ENCODE results near the gene COX7A1.
A peak's percentile ranks its signal among the peaks of the same experiment; 100 is the strongest.

COX7A1 gene

DNA sequence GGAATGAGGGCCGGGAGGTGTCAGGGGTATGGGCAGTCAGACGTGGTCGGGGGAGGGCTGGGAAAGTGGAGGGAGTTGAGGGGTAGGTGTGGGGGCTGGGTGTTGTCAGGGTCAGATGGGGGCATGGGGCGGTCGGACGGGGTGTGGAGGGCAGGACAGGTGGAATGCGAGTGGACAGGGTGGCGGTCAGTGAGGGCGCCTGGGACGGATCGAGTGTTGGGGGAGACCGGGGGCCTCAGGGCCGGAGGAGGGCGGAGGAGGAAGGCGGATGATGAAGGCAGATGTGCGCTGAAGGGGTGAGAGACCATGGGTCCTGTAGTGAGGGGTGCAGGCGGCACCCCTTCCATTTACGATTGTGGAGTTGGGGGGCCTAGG lies 31.3 kb downstream of the COX7A1 start:
- Histone ChIP-seq H2AFZ (ENCODE audit: low read length) (no peak overlapping the region), H3K9me2 (replicated peaks; ENCODE audit: low read depth, low read length) (no peaks in the 10 kb centered on the region), H3K27me3 (ENCODE audit: insufficient read depth, low read length, poor library complexity, severe bottlenecking) (no peaks in the 10 kb centered on the region), H3K36me3 (ENCODE audit: insufficient read depth, low read length) (peaks cover 8% of the 10 kb centered on the region; the same call in 1 of the 2 replicates), H3K9ac (ENCODE audit: low read depth, low read length, poor library complexity, severe bottlenecking) (no peak overlapping the region), H3K4me3 (ENCODE audit: low read length, poor library complexity, severe bottlenecking) (no peak overlapping the region), H4K20me1 (ENCODE audit: insufficient read depth, low read length, poor library complexity, severe bottlenecking) (peaks cover 4% of the 10 kb centered on the region), H3K4me2 (ENCODE audit: low read depth, low read length, poor library complexity, severe bottlenecking) (no peak overlapping the region), H3K4me1 (ENCODE audit: insufficient read depth, low read length, poor library complexity, severe bottlenecking) (peaks cover 12% of the 10 kb centered on the region), H3K9me3 (ENCODE audit: insufficient read depth, low read depth, low read length) (no peaks in the 10 kb centered on the region), H3K79me2 (ENCODE audit: insufficient read depth, low read length) (peaks cover 17% of the 10 kb centered on the region), H3F3A (ENCODE audit: low read depth) (no peaks in the 10 kb centered on the region)
- TF ChIP-seq, protein P1, sequence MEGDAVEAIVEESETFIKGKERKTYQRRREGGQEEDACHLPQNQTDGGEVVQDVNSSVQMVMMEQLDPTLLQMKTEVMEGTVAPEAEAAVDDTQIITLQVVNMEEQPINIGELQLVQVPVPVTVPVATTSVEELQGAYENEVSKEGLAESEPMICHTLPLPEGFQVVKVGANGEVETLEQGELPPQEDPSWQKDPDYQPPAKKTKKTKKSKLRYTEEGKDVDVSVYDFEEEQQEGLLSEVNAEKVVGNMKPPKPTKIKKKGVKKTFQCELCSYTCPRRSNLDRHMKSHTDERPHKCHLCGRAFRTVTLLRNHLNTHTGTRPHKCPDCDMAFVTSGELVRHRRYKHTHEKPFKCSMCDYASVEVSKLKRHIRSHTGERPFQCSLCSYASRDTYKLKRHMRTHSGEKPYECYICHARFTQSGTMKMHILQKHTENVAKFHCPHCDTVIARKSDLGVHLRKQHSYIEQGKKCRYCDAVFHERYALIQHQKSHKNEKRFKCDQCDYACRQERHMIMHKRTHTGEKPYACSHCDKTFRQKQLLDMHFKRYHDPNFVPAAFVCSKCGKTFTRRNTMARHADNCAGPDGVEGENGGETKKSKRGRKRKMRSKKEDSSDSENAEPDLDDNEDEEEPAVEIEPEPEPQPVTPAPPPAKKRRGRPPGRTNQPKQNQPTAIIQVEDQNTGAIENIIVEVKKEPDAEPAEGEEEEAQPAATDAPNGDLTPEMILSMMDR (conservative IDR thresholded peaks at IDR 0.05; ENCODE audit: low read length), result no peak
- no peak for TF ChIP-seq EZH2phosphoT487 (IDR thresholded peaks at IDR 0.05; ENCODE audit: borderline replicate concordance)

DNA sequence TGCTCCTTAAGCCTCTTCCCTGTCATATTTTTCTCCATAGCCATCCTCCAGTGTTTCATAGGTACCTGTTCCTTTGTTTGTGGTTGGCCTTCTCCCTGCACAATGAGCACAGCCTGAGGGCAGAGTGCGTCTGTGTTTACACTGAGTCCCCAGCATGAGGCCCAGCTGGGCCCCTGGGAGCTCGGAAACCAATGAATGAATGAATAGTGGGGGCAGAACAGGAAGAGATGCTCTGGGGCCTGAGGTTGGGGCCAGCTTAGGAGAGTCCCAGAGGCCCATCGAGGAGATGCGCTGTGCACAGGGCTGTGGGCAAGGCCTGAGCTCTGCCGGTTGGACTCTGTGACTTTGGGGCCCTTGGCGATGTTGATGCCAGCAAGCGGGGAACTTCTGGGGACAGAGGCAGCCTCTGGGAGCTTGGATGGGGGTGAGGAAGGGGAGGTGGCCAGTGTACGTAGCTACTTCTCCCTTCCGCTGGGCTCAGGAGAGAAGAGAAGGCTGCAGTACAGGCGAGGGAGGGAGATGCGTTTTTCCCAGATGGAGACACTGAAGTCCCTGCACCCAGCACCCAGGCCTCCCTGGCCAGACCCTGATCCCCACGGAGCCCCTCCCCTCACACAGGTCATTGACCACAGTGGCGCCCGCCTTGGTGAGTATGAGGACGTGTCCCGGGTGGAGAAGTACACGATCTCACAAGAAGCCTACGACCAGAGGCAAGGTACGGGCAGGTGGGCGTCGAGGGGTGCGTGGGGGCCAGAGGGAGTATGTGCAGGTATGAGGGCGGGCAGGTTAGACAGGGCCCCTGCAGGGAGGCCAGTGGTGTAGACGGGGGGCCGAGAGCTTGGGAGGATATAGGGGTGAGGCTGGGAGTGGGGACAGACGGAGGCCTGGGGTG lies 31.9 kb downstream of the COX7A1 start:
- no peaks in the 10 kb centered on the region for H3K27me3 ChIP-seq (ENCODE audit: insufficient read depth, low read length, poor library complexity, severe bottlenecking)
- H4K20me1 ChIP-seq (ENCODE audit: insufficient read depth, low read length, poor library complexity, severe bottlenecking), result peaks cover 7% of the 10 kb centered on the region
- H3F3A ChIP-seq (ENCODE audit: low read depth), result no peaks in the 10 kb centered on the region
- H3K36me3 ChIP-seq (ENCODE audit: insufficient read depth, low read length), result peaks cover 2% of the 10 kb centered on the region; the same call in 1 of the 2 replicates
- TF ChIP-seq, protein P1 (conservative IDR thresholded peaks at IDR 0.05; ENCODE audit: low read length), result no peak
- TF ChIP-seq EZH2phosphoT487 (IDR thresholded peaks at IDR 0.05; ENCODE audit: borderline replicate concordance), result no peak
- H3K9me2 ChIP-seq (replicated peaks; ENCODE audit: low read depth, low read length), result no peaks in the 10 kb centered on the region
- no peaks in the 10 kb centered on the region for H3K9me3 ChIP-seq (ENCODE audit: insufficient read depth, low read depth, low read length)
- H3K4me3 ChIP-seq (ENCODE audit: low read length, poor library complexity, severe bottlenecking), result no peak overlapping the region
- H3K4me1 ChIP-seq (ENCODE audit: insufficient read depth, low read length, poor library complexity, severe bottlenecking), result peaks cover 14% of the 10 kb centered on the region
- H3K4me2 ChIP-seq (ENCODE audit: low read depth, low read length, poor library complexity, severe bottlenecking), result peak overlapping the region; percentile 18
- H2AFZ ChIP-seq (ENCODE audit: low read length), result no peak overlapping the region
- peaks cover 20% of the 10 kb centered on the region for H3K79me2 ChIP-seq (ENCODE audit: insufficient read depth, low read length)
- H3K9ac ChIP-seq (ENCODE audit: low read depth, low read length, poor library complexity, severe bottlenecking), result no peak overlapping the region

DNA sequence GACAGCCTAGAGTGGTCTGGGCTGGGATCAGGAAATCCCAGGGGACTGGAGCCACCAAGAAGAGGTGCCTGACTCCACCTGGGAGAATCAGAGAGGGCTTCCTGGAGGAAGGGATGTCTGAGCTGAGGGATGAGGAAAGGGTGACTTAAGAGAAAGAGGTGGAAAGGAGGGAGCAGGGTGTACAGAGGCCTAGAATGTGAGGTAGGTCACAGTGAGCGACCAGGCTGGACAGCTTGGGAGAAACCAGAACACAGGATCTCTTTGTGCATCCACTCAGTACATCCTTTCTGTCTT lies 36.0 kb downstream of the COX7A1 start:
- Histone ChIP-seq H3K4me3 (ENCODE audit: low read length, poor library complexity, severe bottlenecking) (peak overlapping the region; percentile 90), H3K9me3 (ENCODE audit: insufficient read depth, low read depth, low read length) (no peaks in the 10 kb centered on the region), H3K27me3 (ENCODE audit: insufficient read depth, low read length, poor library complexity, severe bottlenecking) (no peaks in the 10 kb centered on the region), H3K36me3 (ENCODE audit: insufficient read depth, low read length) (no peaks in the 10 kb centered on the region), H3K9me2 (replicated peaks; ENCODE audit: low read depth, low read length) (no peaks in the 10 kb centered on the region), H3K9ac (ENCODE audit: low read depth, low read length, poor library complexity, severe bottlenecking) (peak overlapping the region; percentile 79), H4K20me1 (ENCODE audit: insufficient read depth, low read length, poor library complexity, severe bottlenecking) (peaks cover 11% of the 10 kb centered on the region), H3K79me2 (ENCODE audit: insufficient read depth, low read length) (peaks cover 40% of the 10 kb centered on the region), H3F3A (ENCODE audit: low read depth) (no peaks in the 10 kb centered on the region), H2AFZ (ENCODE audit: low read length) (no peak overlapping the region), H3K4me1 (ENCODE audit: insufficient read depth, low read length, poor library complexity, severe bottlenecking) (peaks cover 21% of the 10 kb centered on the region), H3K4me2 (ENCODE audit: low read depth, low read length, poor library complexity, severe bottlenecking) (peak overlapping the region; percentile 97)
- TF ChIP-seq EZH2phosphoT487 (IDR thresholded peaks at IDR 0.05; ENCODE audit: borderline replicate concordance), result no peak
- TF ChIP-seq, protein P1 (conservative IDR thresholded peaks at IDR 0.05; ENCODE audit: low read length), result no peak
